ENCODE measurements around the gene SCNM1.
"Not testable (repeated sequence)": the region's sequence is repeated elsewhere in the genome, so short reads cannot be mapped to it uniquely, and the experiment has no call there.

The SCNM1 gene

DNA sequence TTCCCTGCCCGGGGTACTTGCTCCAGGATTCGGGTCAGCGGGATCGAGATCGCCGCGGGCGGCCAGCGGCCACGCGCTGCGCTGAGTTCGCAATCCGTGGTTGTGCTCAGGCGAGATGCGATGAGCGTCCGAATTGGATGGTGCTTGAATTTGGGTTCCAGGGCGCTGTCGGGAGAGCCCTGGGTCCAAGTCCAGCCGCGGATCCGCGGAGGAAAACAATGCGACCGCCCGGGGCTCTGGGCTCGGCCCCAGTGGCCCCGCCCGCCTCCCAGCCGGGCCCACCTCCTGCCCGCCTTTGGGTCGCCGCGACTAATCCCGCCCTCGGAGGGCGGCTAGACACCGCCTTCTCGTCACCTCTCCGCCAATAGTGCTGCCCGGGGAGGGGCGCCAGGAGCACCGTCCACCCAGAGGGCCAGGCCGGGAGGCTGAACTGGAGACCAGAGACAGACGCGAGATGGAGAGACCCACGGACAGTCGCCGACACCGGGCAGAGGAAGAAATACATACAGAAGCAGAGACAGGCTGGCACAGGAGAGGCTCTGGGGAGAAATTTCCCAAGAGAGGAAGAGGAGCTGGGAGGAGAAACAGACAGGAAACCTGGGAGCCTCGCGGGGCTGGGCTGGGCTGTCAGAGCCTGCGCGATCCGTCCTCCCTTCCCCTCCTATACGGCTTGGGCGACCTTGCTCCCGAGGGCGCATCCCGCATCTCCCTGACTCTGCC lies 19.4 kb upstream of the SCNM1 start, which contains the start of gene SEMA6C:
SEMA6C (minus strand) TSS at position 220 of the 720 bp plus-strand sequence. CDS start 4,010 bp downstream, outside the sequence.
- DNase-seq (ENCODE audit: extremely low read depth in 1 of 2, low read depth in 1 of 2): peak; percentile 78 to 85

GRCh38 chr1:151147132-151147503 lies 18.8 kb upstream of the SCNM1 start:
- no peak for DNase-seq (ENCODE audit: extremely low read depth in 1 of 2, low read depth in 1 of 2)

GRCh38 chr1:151147665-151148064 lies 18.3 kb upstream of the SCNM1 start:
- no peak for DNase-seq (ENCODE audit: extremely low read depth in 1 of 2, low read depth in 1 of 2)

GRCh38 chr1:151156515-151156819 lies 9.5 kb upstream of the SCNM1 start, which contains the start of gene TNFAIP8L2:
Gene TNFAIP8L2 (plus strand): TSS chr1:151156649. CDS start chr1:151158698, 2,049 bp downstream.
- peak in 1 of 2 donors; percentile 85 for DNase-seq (ENCODE audit: extremely low read depth in 1 of 2, low read depth in 1 of 2)

GRCh38 chr1:151157067-151157531 lies 8.8 kb upstream of the SCNM1 start:
- peak in 1 of 2 donors; percentile 63 for DNase-seq (ENCODE audit: extremely low read depth in 1 of 2, low read depth in 1 of 2)

DNA sequence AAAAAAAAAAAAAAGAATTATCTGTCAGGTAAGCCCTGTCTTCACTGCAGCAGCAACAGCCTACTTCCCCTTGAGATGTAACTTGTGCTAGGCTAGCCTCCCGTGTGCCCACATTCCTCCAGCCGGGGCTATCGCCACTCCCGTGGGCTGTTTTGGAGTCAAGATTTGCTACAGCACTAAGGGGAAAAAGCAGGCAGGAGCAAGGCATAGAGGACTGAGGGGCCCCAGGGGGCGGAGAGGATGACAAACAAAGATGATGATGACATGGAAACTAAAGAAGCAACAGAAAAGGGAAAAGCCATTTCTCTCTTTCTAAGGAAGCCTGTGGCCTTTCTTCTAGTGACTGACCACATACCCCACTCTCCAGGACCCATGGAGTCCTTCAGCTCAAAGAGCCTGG lies 7.6 kb upstream of the SCNM1 start:
- peak in 1 of 2 donors; percentile 55 for DNase-seq (ENCODE audit: extremely low read depth in 1 of 2, low read depth in 1 of 2)

- DNase-seq (ENCODE audit: extremely low read depth in 1 of 2, low read depth in 1 of 2): no peak
Observed at GRCh38 chr1:151158751-151159251, 7.1 kb upstream of the SCNM1 start.

DNA sequence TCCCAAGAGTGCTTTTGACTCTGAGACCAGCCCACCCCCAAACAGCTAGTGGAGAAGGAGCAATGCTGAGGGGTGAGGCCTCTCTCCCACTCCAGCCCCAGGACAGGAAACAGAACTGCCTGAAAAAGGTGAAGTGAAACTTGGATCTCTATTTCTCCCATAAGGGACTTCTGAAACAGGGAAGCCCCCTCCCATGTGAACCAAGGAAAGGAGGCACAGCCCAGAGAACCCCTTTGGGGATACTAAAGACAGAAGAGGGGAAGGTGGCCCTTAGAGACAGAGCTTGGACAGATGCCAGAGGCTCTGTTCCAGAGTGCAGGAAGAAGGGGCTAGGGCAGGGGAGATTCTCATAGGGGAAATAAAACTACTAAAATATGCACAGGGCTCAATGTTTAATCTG lies 6.6 kb upstream of the SCNM1 start:
- DNase-seq (ENCODE audit: extremely low read depth in 1 of 2, low read depth in 1 of 2): no peak

- DNase-seq (ENCODE audit: extremely low read depth in 1 of 2, low read depth in 1 of 2): no peak
Observed at GRCh38 chr1:151164732-151165280, 1.1 kb upstream of the SCNM1 start.

DNA sequence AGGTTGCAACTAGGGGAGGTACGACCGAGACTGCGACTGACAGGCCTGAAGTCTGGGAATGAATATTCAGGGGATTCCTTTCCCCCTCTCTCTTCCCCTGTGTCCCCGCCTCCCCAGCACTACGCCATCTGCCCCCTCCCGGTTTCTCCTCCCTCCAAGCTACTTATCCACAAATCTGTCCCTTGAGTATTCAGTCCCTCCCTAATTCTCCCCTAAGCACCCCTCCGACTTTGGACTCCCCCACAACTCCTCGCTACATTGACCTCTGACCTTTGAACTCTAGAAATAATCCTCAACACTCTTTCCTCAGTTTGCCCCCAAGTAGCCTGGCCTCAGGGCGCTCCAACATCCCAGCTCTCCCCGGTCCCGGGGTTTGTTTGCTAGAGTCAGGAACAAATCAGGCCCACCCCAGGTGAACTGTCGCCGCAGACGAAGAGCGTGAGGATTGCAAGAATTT lies 635 bp upstream of the SCNM1 start:
- no peak for DNase-seq (ENCODE audit: extremely low read depth in 1 of 2, low read depth in 1 of 2)

GRCh38 chr1:151166505-151166956 lies 587 bp downstream of the SCNM1 start:
- no peak for DNase-seq (ENCODE audit: extremely low read depth in 1 of 2, low read depth in 1 of 2)

DNA sequence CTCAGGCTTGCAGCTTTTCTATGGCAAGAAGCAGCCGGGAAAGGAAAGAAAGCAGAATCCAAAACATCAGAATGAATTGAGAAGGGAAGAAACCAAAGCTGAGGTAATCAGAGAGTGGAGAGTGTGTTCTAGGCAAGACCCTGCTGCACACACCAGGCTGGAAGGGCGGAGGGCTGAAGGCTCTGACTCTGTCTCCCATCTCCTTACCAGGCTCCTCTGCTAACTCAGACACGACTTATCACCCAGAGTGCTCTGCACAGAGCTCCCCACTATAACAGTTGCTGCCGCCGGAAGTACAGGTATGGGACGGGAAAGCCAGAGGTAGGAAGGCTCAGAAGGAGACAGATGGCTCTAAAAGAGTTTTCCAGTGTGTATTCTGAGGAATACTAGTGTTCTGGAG lies 1.2 kb downstream of the SCNM1 start:
- DNase-seq (ENCODE audit: extremely low read depth in 1 of 2, low read depth in 1 of 2): no peak

GRCh38 chr1:151171190-151171589 lies 5.2 kb downstream of the SCNM1 start:
- no peak for DNase-seq (ENCODE audit: extremely low read depth in 1 of 2, low read depth in 1 of 2)

GRCh38 chr1:151175041-151175741 lies 9.2 kb downstream of the SCNM1 start:
- no peak for DNase-seq (ENCODE audit: extremely low read depth in 1 of 2, low read depth in 1 of 2)

- no peak for DNase-seq (ENCODE audit: extremely low read depth in 1 of 2, low read depth in 1 of 2)
Observed at GRCh38 chr1:151175863-151176262, 9.9 kb downstream of the SCNM1 start, which contains the start of gene TMOD4. Gene TMOD4 (minus strand): TSS chr1:151175981. CDS start chr1:151174875, 1,106 bp downstream.

DNA sequence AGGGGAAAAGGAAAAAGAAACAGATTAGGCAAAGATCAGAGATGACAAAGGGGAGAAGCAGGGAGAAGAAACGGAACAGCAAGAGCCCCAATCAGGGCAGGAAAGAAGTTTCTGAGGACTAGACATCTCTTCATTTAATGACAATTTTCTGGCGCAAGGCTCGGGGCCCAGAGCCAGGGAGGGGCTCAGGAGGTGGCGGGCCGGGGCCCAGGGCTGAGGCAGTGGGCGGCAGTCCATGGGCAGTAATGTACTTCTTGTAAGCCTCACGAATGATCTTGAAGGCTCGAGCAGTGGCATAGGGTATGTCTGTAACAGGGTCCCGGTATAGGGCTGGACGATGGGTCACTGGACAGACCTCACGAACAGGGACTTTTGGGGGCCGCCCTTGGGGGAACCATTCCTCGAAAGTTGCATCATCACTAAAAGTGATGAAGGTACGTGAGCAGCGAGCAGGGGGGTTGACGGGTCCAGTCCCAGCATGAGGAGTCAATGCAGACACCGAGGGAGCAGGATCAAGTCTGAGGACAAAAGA lies 10.6 kb downstream of the SCNM1 start:
- DNase-seq (ENCODE audit: extremely low read depth in 1 of 2, low read depth in 1 of 2): no peak

DNA sequence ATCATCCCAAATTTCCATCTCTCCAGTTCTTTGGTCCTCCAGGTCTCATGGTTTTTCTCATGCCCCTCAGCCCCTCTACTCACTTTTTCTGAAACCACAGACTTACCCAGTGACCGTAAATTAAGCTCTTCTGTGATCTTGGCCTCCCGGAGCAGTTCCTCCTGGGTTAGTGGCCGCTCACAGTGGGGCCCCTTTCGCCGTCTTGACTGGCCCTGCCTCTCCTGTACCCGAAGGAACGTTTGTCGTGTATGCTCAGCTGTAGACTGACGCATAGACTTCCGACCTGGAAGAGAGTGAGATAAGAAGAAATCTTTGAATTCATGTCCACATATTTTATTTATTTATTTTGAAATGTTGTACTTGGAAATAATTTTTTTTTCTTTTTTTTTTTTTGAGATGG lies 18.3 kb downstream of the SCNM1 start:
- no peak for DNase-seq (ENCODE audit: extremely low read depth in 1 of 2, low read depth in 1 of 2)

DNA sequence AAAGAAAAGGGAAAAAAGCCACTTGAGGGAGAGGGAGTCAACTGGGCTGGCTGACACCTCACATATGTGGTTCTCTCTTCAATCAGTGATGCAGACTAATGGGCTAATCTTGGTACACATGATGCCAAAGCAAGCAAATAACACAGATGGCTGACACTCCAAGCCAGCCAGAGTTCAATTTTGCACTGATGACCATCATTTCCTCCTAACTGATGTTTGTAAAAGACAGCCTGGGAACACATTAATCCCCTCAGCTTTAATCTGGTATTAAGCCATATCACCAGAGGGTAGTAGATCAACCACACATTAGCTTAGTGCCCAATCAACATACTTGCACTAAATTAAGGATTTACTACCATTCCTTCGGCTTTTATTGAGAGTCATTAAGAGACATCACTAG lies 21.3 kb downstream of the SCNM1 start:
- no peak for DNase-seq (ENCODE audit: extremely low read depth in 1 of 2, low read depth in 1 of 2)

GRCh38 chr1:151188667-151189066 lies 22.7 kb downstream of the SCNM1 start:
- not testable (repeated sequence) for DNase-seq (ENCODE audit: extremely low read depth in 1 of 2, low read depth in 1 of 2)

DNA sequence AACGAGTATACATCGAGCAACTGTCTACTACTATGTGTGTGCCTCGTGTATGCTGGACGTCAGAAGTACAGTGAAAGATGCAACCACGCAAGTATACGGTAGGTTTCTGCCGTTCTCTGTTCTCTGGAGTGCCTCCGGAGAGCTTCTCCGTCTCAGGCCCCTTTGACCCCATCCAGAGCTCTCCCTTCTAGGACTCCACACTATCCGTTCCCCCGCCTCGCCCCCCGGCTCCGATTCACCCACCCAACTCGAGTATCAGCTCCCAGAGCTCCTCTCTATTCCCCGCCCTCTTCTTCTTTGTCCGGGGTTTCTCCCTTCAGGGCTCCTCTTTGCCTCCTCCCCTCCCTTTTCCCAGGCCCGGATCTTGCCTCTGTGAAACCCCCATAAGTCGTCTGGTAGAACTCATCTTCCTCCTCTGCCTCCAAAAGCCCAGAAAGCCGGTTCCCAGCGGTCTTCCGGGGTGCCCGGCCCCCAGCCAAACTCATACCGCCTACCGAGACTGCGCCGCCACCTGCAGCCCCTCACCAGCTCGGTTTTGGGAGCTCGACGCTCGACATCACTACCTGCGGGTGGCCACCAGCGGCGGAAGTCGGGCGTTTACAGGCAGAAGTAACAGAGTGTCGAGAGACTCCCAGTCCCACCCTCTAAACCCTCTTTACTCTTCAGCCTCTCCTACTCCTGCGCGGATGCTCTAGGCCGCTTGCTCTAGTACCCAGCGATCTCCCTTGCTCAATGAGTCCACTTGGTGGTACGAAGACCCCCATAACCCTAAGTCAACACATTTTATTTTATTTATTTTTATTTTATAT lies 23.9 kb downstream of the SCNM1 start, which contains the start of gene VPS72:
VPS72 (minus strand) TSS at position 561 of the 809 bp plus-strand sequence; CDS start at position 485, 76 bp downstream.
- DNase-seq (ENCODE audit: extremely low read depth in 1 of 2, low read depth in 1 of 2): peak; percentile 72 to 82
